Parietal lobe (tissue), 1 donor: ENCODE measurements around the gene DFFB. TPM values are rescaled to one million over a fixed set of nuclear protein-coding genes. Genes with fewer than 3 reads are reported as not detected.

ENCODE experiments used
- total RNA-seq: library from RNA; depleted of rRNA; stranded (reverse); fragments of >200 nt; gene quantifications from one replicate; pipeline ENCODE4 v1.2.3, GENCODE V29; 2014

DFFB gene, protein sequence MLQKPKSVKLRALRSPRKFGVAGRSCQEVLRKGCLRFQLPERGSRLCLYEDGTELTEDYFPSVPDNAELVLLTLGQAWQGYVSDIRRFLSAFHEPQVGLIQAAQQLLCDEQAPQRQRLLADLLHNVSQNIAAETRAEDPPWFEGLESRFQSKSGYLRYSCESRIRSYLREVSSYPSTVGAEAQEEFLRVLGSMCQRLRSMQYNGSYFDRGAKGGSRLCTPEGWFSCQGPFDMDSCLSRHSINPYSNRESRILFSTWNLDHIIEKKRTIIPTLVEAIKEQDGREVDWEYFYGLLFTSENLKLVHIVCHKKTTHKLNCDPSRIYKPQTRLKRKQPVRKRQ
- total RNA-seq: 15.3 TPM

DNA sequence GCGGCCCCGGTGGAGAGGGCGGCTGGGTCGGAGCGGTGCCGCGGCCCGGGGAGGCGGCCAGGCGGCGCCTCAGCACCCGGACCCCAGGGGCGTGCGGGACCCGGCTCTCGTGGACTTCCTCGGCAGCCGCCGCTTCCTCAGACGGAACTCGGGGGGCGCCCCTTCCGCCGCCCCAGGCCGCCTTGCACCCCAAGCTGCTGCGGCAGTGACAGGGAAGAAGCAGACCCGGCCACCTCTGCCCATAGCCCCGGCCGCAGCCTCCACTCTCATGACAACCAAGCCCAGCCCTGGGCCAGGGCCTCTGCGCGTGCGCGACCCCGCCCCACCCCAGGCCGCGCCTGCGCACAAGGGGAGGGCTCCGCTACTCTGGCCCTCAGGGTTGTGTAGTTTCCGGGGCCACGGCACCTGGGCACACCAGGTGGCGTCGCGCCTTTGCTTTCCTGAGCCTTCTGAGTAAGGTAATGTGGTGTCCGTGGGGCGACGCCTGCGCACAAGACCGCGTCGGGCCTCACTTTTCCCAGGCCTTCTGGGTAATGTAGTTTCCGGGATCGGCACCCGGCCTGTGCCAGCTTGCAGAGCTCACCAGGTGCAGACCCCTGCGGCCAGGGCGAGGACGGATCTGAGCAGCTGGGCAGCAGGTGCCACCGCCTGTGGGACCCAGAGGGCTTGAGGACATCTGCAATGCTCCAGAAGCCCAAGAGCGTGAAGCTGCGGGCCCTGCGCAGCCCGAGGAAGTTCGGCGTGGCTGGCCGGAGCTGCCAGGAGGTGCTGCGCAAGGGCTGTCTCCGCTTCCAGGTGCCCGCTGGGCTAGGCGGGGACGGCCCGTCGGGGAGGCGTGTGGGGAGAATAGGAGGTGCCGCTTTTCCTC is at the start of gene DFFB, which contains the start of gene CEP104:
Gene DFFB, plus strand, starts transcription at position 554 of the 868 bp plus-strand sequence. Its CDS starts 128 bp downstream, at position 682.
Gene CEP104, minus strand, starts transcription at position 289 of the 868 bp plus-strand sequence. CDS start 4,804 bp downstream, outside the sequence.

DNA sequence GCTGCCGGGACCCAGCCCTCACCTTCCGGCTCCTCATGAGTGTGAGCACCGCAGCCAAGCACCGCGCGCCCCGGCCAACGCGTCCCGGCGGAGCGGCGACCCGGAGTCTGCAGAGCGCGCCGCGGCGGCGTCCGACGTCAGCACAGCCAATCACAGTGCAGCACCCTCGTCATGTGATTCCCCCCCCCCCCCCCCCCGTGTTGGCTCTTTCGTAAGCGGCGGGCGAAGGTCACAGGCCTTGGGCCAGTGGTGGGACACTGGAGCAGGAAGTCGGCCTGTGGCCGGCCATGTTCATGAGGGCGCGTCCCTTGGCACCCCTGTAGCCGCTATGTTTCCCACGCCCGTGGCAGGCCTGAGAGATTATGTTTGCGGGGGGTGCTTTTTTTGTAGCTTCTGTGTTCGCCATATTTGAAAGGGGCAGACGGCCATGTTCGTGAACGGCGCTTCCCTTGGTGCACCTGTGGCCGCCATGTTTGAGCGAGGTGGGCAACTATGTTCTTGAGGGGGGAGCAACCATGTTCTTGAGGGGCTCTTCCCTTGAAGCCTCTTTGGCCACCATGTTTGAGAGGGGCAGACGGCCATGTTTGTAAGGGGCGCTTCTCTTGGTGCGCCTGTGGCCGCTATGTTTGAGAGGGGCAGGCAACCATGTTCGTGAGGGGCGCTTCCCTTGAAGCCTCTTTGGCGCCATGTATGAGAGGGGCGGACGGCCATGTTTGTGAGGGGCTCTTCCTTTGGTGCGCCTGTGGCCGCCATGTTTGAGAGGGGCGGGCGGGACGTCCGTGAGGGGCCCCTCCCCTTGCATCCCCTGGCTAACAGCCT is 43.1 kb downstream of the DFFB start, which contains the start of gene C1orf174:
Gene C1orf174, minus strand, starts transcription at position 123 of the 819 bp plus-strand sequence. Its CDS starts 86 bp downstream, at position 37.

Other genes with a start within 250 kb of the DFFB start
- 14.1 TPM for gene MEGF6, start 246.0 kb upstream of the DFFB start, total RNA-seq
- gene TPRG1L, start 232.5 kb upstream of the DFFB start, total RNA-seq: 13.8 TPM
- gene WRAP73, start 207.4 kb upstream of the DFFB start, total RNA-seq: 22.8 TPM
- 0.31 TPM for gene TP73, start 205.0 kb upstream of the DFFB start, total RNA-seq
- not detected for gene CCDC27, start 105.0 kb upstream of the DFFB start, total RNA-seq
- gene SMIM1, start 84.7 kb upstream of the DFFB start, total RNA-seq: 2.5 TPM
- 31.9 TPM for gene LRRC47, start 61.0 kb upstream of the DFFB start, total RNA-seq
- 55.4 TPM for gene CEP104, start 265 bp upstream of the DFFB start, total RNA-seq
- 15.7 TPM for gene C1orf174, start 42.8 kb downstream of the DFFB start, total RNA-seq